Neuronal stem cell (in vitro differentiated cells): Measurements from ENCODE around the gene GPAT2.
A peak's percentile ranks its signal among the peaks of the same experiment; 100 is the strongest.
"Not testable (repeated sequence)": the region's sequence is repeated elsewhere in the genome, so short reads cannot be mapped to it uniquely, and the experiment has no call there.

Experiments used
- DNase-seq: peaks from one replicate; pipeline ENCODE4 v3.0.0-alpha.2; 2013; ENCODE audit warnings: low spot score
- H2AFZ ChIP-seq: one replicate; pipeline ENCODE4 v1.6.1; 2013; ENCODE audit warnings: mild to moderate bottlenecking, low read length, inconsistent platforms
- H2AK5ac ChIP-seq: 2 replicates; pipeline ENCODE4 v1.6.1; 2013; ENCODE audit warnings: low read depth, mild to moderate bottlenecking, inconsistent platforms, low read length, moderate library complexity, mixed read lengths
- H2BK120ac ChIP-seq: 2 replicates; pipeline ENCODE4 v1.6.1; 2013; ENCODE audit warnings: low read depth, mild to moderate bottlenecking, inconsistent platforms, low read length, moderate library complexity, mixed read lengths
- H2BK12ac ChIP-seq: one replicate; pipeline ENCODE4 v1.6.1; 2013; ENCODE audit warnings: low read length, inconsistent platforms
- H2BK15ac ChIP-seq: 2 replicates; pipeline ENCODE4 v1.6.1; 2013; ENCODE audit warnings: mild to moderate bottlenecking, low read length, inconsistent platforms, mixed read lengths
- H2BK5ac ChIP-seq: one replicate; pipeline ENCODE4 v1.6.1; 2013; ENCODE audit warnings: inconsistent platforms, mild to moderate bottlenecking, low read length, moderate library complexity
- H3K14ac ChIP-seq: one replicate; pipeline ENCODE4 v1.6.1; 2013; ENCODE audit warnings: low read length, inconsistent platforms
- H3K18ac ChIP-seq: 2 replicates; pipeline ENCODE4 v1.6.1; 2013; ENCODE audit warnings: low read length, inconsistent platforms
- H3K23ac ChIP-seq: 2 replicates; pipeline ENCODE4 v1.6.1; 2013; ENCODE audit warnings: low read depth, mild to moderate bottlenecking, mixed read lengths, low read length, inconsistent platforms; ENCODE audit not compliant: poor library complexity
- H3K27ac ChIP-seq: replicated peaks from 3 replicates; pipeline ENCODE4 v1.5.1; 2013; ENCODE audit warnings: low read length, inconsistent platforms
- H3K27me3 ChIP-seq, 3 experiments: 2 replicates each; pipeline ENCODE4 v1.6.1; 2013; ENCODE audit warnings: low read length in 3 of 3, mild to moderate bottlenecking in 2 of 3, inconsistent platforms in 1 of 3, low read depth in 1 of 3, mixed read lengths in 1 of 3, moderate library complexity in 1 of 3; ENCODE audit not compliant: control insufficient read depth in 3 of 3, insufficient read depth in 3 of 3
- H3K36me3 ChIP-seq, 2 donors: replicated peaks in 1 of 2; 2 replicates each; pipeline ENCODE4 v1.6.1; 2013; ENCODE audit warnings: low read length in 2 of 2; ENCODE audit not compliant: control insufficient read depth in 2 of 2, insufficient read depth in 2 of 2
- H3K4ac ChIP-seq: 2 replicates; pipeline ENCODE4 v1.6.1; 2013; ENCODE audit warnings: inconsistent platforms, mild to moderate bottlenecking, low read length, moderate library complexity
- H3K4me1 ChIP-seq, 2 donors: 1 replicate in 1 of 2; 2 replicates in 1 of 2; pipeline ENCODE4 v1.6.1; 2013; ENCODE audit warnings: low read length in 2 of 2, low read depth in 1 of 2; ENCODE audit not compliant: control insufficient read depth in 2 of 2, insufficient read depth in 1 of 2
- H3K4me2 ChIP-seq: one replicate; pipeline ENCODE4 v1.6.1; 2013; ENCODE audit warnings: mild to moderate bottlenecking, low read length, inconsistent platforms; ENCODE audit not compliant: insufficient read depth, poor library complexity, severe bottlenecking
- H3K4me3 ChIP-seq, 2 donors: 2 replicates each; pipeline ENCODE4 v1.5.1; 2013; ENCODE audit warnings: low read length in 2 of 2, mild to moderate bottlenecking in 2 of 2, inconsistent platforms in 1 of 2, moderate library complexity in 1 of 2
- H3K79me1 ChIP-seq: one replicate; pipeline ENCODE4 v1.6.1; 2013; ENCODE audit warnings: low read depth, mild to moderate bottlenecking, inconsistent platforms, low read length, moderate library complexity
- H3K9ac ChIP-seq: one replicate; pipeline ENCODE4 v1.6.1; 2013; ENCODE audit warnings: mild to moderate bottlenecking, low read depth, low read length, inconsistent platforms; ENCODE audit not compliant: poor library complexity
- H3K9me3 ChIP-seq, 2 donors: replicated peaks in 1 of 2; 2 replicates each; pipeline versions ENCODE3 to v1.6.1; 2013; ENCODE audit warnings: low read length in 2 of 2, mild to moderate bottlenecking in 2 of 2, inconsistent platforms in 1 of 2, low read depth in 1 of 2, mixed read lengths in 1 of 2, moderate library complexity in 1 of 2; ENCODE audit not compliant: control insufficient read depth in 2 of 2, insufficient read depth in 1 of 2
- H4K8ac ChIP-seq: one replicate; pipeline ENCODE4 v1.6.1; 2013; ENCODE audit warnings: low read depth, mild to moderate bottlenecking, inconsistent platforms, low read length, moderate library complexity
- H4K91ac ChIP-seq: one replicate; pipeline ENCODE4 v1.6.1; 2013; ENCODE audit warnings: low read length, low read depth, mild to moderate bottlenecking, inconsistent platforms; ENCODE audit not compliant: poor library complexity
- WGBS, 2 donors: extraction: QIAGEN DNeasy Blood & Tissue Kit; methylation state at CpG; one replicate each; pipeline ENCODE4 v1.1.7; 2013; ENCODE audit warnings: missing lambda C conversion rate in 2 of 2, mixed read lengths in 1 of 2; ENCODE audit not compliant: insufficient read length in 2 of 2, insufficient replicate concordance in 1 of 2; ENCODE audit errors: extremely low coverage in 2 of 2; 5-methylcytosine and 5-hydroxymethylcytosine counted together

GPAT2 gene

GRCh38 chr2:96010320-96011128, 24.2 kb downstream of the GPAT2 start:
- not testable (repeated sequence) for H3K4me1 ChIP-seq, H3K79me1 ChIP-seq, H2AK5ac ChIP-seq, H3K9ac ChIP-seq, H4K91ac ChIP-seq, H3K27ac ChIP-seq, H3K36me3 ChIP-seq, H2BK15ac ChIP-seq, H3K18ac ChIP-seq, H2BK5ac ChIP-seq, H4K8ac ChIP-seq, H2BK120ac ChIP-seq, H3K27me3 ChIP-seq, H3K4ac ChIP-seq, H3K23ac ChIP-seq, H3K14ac ChIP-seq, H3K9me3 ChIP-seq, H2BK12ac ChIP-seq
- Histone ChIP-seq H2AFZ (peak overlapping the region; percentile 88), H3K4me2 (peak overlapping the region; percentile 40), H3K4me3 (peak overlapping the region; percentile 51 to 74)
- DNase-seq = peak; percentile 84
- no CpG with 5 or more reads among the region's 65 CpGs for WGBS, 2 donors

DNA sequence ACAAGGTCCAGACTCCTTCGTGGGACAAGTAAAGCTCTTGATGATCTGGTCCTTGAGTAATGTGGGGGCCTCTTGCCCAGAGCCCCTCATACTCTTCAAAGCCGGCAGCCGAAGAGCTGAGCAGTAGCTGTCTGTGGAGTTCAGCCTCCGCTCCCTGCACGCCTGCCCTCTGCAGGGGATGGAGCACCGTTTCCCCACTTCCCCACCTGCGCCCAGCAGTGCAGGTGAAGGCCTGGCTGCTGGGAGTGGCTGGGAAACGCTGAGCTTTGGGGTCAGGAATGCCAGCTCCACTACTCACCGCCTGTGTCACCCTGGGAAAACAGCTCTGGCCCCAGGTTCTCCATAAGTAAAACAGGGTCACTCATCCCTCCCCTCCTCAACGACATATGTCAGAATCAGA, 24.9 kb downstream of the GPAT2 start:
- not testable (repeated sequence) for H2BK12ac ChIP-seq, H4K8ac ChIP-seq, H3K36me3 ChIP-seq, H3K4ac ChIP-seq, H3K27ac ChIP-seq, H3K9ac ChIP-seq, H3K23ac ChIP-seq, H3K79me1 ChIP-seq, H2AK5ac ChIP-seq, H3K14ac ChIP-seq, H3K9me3 ChIP-seq, H4K91ac ChIP-seq, H2BK5ac ChIP-seq, H3K18ac ChIP-seq, H3K4me1 ChIP-seq, H3K27me3 ChIP-seq, DNase-seq, H2BK15ac ChIP-seq, H2BK120ac ChIP-seq
- H3K4me3 ChIP-seq = peak overlapping the region; percentile 51 to 74
- WGBS, 2 donors = no CpG with 5 or more reads among the region's 10 CpGs
- H2AFZ ChIP-seq = peak overlapping the region; percentile 88
- H3K4me2 ChIP-seq = peak overlapping the region; percentile 40

GRCh38 chr2:96008051-96008450, 26.7 kb downstream of the GPAT2 start:
- H3K79me1 ChIP-seq, H2AK5ac ChIP-seq, H3K4ac ChIP-seq, H3K27me3 ChIP-seq, H3K14ac ChIP-seq, H3K27ac ChIP-seq, H2BK120ac ChIP-seq, H4K91ac ChIP-seq, H2BK15ac ChIP-seq, H3K23ac ChIP-seq, H2BK12ac ChIP-seq, H3K4me1 ChIP-seq, H3K18ac ChIP-seq, H2AFZ ChIP-seq, H2BK5ac ChIP-seq, H3K36me3 ChIP-seq, H3K9me3 ChIP-seq, DNase-seq, H3K4me3 ChIP-seq, H3K4me2 ChIP-seq, H4K8ac ChIP-seq, H3K9ac ChIP-seq: not testable (repeated sequence)
- WGBS, 2 donors = no CpG with 5 or more reads among the region's 6 CpGs

DNA sequence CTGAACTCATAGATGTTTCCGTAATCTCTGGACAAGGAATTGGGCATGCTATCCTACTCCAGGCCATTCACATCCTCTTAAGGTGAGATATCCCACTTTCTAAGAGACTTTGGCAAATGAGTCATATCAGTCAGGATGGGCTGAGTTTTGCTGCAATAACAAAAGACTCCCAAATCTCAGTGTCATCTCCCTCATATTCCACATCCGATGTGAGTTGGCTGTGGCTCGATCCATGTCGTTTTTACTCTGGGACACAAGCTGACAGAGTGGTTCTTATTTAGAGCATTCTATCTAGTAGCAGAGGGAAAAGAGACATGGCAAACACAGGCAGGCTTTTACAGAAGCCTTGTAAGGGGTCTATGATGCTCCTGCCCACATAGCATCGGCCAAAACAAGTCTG, 28.5 kb downstream of the GPAT2 start:
- not testable (repeated sequence) for H2BK5ac ChIP-seq, H3K18ac ChIP-seq, H2AK5ac ChIP-seq, H3K27ac ChIP-seq, DNase-seq, H2AFZ ChIP-seq, H3K36me3 ChIP-seq, H3K14ac ChIP-seq, H3K9ac ChIP-seq, H3K4me2 ChIP-seq, H4K91ac ChIP-seq, H2BK12ac ChIP-seq, H3K4ac ChIP-seq, H2BK120ac ChIP-seq, H2BK15ac ChIP-seq, H3K4me1 ChIP-seq, H3K23ac ChIP-seq, H4K8ac ChIP-seq, H3K79me1 ChIP-seq, H3K4me3 ChIP-seq, H3K27me3 ChIP-seq, H3K9me3 ChIP-seq
- no CpG with 5 or more reads among the region's 5 CpGs for WGBS, 2 donors
